ENCODE measurements around the gene LCOR. TPM values are rescaled to one million over a fixed set of nuclear protein-coding genes. Genes with fewer than 3 reads are reported as not detected.
A peak's percentile ranks its signal among the peaks of the same experiment; 100 is the strongest.
"Not testable (repeated sequence)": the region's sequence is repeated elsewhere in the genome, so short reads cannot be mapped to it uniquely, and the experiment has no call there.

LCOR gene
- total RNA-seq, 1 donor from 2014 or later: 11.3 TPM

DNA sequence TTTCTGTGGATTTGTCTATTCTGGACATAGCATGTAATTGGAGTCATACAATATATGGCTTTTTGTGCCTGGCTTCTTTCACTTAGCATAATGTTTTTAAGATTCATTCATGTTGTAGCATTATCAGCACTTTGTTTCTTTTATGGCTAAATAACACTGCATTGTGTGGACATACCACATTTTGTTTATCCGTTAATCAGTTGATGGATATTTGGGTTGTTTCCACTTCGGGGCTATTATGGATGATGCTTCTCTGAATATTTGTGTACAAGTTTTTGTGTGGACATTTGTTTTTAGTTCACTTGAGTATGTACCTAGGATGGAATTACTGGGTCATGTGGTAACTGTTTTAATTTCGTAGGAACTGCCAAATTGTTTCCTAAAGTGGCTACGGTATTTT lies 6.4 kb downstream of the LCOR start:
- DNase-seq (ENCODE audit: low read depth in 2 of 2): no peak

DNA sequence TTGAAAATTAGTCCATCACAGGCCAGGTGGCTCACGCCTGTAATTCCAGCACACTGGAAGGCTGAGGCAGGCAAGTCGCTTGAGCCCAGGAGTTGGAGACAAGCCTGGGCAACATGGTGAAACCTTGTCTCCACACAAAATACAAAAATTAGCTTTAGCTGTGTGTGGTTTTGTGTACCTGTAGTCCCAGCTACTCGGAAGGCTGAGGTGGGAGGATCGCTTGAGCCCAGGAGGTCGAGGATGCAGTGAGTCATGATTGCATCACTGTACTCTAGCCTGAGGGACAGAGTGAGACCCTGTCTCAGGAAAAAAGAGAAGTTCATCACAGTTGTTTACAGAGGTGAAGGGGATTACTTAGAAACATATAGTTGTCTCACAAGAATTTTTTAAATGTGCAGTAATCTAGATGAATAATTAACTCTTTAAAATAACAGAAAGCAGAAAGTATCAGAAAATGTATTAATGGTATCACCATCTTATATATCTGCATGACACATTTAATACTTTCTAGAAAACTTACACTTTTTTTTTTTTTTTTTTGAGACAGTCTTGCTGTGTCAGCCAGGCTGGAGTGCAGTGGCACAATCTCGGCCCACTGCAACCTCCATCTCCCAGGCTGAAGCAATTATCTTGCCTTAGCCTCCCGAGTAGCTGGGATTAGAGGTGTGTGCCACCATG lies 8.9 kb downstream of the LCOR start:
- DNase-seq (ENCODE audit: low read depth in 2 of 2): peak in 1 of 2 donors; percentile 48

DNA sequence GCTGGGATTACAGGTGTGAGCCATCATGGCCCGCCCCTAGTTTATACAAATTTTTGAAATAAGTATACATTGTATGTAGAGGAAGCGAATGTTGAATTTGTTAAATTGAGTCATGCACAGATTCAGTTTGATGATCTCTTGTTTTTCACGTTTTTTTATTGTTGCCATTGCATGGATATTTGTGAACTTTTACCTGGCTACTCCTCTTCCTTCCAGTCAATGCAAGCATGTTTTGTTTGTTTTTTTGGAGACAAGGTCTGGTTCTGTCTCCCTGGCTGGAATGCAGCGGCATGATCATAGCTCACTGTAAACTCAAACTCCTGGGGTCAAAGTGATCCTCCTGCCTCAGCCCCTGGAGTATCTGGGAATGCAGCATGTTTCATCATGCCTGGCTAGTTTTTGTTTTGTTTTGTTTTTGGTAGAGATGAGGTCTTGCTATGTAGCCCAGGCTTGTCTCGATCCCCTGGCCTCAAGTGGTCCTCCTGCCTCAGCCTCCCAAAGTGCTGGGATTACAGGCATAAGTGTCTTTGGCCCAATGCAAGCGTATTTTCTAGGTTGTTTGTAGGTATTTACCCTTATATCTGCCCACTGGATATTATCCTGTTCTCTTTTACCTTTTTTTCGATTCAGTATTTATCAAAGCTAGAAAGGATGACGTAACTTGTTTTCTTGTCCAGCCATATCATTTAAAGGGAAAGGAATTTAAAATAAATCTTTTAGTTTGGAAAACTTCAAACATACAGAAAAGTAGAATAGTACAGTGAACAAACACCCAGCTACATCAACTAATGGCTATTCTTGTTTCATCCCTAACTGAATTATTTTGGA lies 11.0 kb downstream of the LCOR start:
- no peak for DNase-seq (ENCODE audit: low read depth in 2 of 2)

DNA sequence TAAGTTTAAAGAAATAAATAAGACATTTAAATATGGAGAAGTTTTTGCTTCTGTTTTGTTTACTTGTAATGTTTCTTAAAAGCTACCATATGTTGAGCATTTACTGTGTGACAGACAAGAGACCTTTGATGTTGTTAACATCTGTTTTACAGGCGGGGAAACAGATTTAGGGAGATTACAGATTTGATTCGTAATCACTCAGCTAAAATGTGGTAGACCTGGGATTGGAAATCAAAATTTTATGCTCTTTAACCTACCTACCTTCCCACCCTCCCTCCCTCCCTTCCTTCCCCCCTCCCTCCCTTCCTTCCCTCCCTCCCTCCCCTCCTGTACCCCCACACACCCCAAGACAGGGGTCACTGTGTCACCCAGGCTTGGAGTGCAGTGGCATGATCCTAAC lies 11.7 kb downstream of the LCOR start:
- DNase-seq (ENCODE audit: low read depth in 2 of 2): no peak

DNA sequence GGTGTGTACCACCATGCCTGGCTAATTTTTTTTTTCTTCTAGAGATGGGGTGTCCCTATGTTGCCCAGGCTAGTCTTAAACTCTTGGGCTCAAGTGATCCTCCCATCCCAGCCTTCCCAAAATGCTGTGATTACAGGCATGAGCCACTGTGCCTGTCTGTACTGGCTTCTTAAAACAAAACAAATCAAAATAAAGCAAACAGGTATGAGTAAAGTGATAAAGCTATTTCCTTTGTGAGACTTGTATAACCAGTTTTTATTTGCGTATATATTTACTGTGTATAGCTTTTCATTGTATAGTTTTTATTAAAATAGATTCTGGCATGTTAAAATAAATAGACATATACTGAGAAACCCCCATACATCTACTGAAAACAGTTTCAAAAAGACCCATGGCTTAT lies 14.3 kb downstream of the LCOR start:
- DNase-seq (ENCODE audit: low read depth in 2 of 2): no peak

DNA sequence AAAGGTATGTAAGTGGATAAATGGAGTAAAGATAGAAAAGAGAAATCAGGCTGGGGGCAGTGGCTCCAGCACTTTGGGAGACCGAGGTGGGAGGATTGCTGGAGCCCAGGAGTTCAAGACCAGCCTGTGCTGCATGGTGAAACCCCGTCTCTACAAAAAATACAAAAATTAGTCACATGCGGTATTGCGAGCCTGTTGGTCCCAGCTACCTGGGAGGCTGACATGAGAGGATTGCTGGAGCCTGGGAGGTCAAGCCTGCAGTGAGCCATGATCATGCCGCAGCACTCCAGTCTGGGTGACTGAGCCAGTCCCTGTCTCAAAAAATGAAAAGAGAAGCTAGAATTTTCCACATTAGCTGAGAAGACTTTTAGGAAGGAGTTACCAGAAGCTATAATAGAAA lies 14.8 kb downstream of the LCOR start:
- no peak for DNase-seq (ENCODE audit: low read depth in 2 of 2)

DNA sequence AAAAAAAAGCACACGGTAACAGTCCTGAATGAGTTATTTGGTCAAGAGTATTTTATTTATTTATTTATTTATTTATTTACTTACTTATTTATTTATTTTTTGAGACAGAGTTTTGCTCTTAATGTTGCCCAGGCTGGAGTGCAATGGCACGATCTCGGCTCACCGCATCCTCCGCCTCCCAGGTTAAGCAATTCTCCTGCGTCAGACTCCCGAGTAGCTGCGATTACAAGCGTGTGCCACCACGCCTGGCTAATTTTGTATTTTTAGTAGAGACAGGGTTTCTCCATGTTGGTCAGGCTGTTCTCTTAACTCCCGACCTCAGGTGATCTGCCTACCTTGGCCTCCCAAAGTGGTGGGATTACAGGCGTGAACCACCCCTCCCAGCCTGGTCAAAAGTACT lies 15.3 kb downstream of the LCOR start:
- DNase-seq (ENCODE audit: low read depth in 2 of 2): not testable (repeated sequence)

DNA sequence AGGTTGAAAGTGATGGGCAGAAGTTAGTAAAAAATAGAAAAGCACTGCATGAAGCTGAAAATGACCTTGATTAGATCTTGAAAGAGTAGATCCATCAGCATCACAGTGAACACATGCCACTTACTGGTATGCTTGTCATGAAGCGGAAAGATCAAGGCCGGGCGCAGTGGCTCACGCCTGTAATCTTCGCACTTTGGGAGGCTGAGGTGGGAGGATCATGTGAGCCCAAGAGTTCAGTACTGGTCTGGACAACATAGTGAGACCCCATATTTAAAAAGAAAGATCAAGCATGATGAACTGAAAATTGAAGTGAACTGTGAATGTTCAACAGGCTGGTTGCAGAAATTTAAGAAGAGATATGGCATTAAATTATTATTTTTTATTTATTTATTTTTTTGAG lies 18.0 kb downstream of the LCOR start:
- DNase-seq (ENCODE audit: low read depth in 2 of 2): no peak

DNA sequence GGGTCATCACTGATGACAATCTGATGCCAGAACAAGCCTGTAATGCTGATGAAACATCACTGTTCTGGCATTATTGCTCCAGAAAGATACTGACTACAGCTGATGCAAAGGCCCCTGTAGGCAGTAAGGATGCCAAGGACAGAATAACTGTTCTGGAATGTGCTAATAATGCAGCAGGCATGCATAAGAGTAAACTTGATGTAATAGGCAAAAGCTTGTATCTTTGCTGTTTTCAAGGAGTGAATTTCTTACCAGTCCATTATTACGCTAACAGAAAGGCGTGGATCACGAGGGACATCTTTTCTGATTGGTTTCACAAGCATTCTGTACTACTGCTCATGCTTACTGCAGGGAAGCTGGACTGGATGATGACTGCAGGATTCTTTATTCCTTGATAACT lies 18.7 kb downstream of the LCOR start:
- DNase-seq (ENCODE audit: low read depth in 2 of 2): peak in 1 of 2 donors; percentile 35

DNA sequence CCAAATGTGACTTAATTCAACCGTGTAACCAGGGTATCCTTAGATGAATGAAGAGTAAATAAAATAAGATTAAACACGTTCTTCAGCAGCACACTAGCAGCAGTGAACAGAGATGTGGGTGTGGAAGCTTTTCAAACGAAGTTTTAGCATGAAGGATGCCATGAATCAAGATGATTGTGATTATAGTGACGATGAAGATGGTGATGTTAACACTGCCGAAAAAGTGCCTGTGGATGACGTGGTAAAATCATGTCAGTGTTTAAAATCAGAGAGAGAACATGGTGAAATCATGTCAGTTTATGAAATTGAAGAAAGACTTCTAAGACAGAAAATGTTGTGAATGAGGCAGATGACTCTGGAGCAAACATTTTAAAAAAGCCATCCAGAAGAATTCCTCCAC lies 19.2 kb downstream of the LCOR start:
- DNase-seq (ENCODE audit: low read depth in 2 of 2): no peak

DNA sequence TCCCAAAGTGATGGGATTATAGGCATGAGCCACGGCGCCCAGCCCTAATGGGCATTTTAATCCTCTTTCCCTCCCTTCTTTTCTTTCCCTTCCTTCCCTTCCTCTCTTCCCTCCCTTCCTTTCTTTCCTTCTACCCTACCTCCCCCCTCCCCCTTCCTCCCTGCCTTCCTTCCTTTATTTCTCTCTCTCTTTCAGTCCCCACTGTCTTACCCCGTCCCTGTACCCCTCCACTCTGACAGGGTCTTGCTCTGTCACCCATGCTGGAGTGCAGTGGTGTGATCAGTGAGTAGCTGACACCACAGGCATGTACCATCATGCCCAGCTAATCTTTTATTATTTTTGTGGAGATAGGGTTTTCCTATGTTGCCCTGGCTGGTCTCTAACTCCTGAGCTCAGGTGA lies 24.2 kb downstream of the LCOR start:
- no peak for DNase-seq (ENCODE audit: low read depth in 2 of 2)

DNA sequence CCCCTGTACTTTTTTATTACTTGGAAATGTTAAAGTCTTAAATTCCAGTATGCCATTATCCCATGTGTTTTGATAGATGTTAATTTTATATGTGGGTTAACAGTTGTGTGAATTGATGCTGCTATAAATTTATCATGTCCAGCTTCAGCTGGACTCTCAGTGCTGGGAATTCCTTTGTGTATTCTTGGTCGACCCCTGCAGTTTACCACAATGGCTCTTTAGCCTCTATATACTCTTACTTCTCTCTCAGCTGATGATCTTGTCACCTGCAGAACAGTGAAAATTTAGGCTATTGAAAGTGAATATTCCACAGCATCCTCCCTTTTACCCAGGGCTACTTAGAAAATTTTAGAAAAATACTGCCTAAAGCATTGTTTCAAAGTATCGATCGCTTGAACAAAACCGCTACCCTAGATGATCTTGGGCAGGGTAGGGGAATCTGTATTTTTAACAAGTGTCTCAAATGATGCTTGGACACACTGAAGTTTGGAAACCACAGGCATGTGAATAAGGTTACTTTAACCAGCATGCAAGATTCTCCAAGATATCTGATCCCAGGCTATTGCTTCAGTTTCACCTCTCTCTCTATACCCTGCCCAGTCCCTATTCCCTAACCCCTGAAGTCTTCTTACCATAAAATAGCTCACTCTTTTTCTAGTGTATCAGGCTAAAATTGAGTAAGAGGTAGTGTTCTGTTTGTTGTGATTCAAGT lies 25.4 kb downstream of the LCOR start:
- no peak for DNase-seq (ENCODE audit: low read depth in 2 of 2)

DNA sequence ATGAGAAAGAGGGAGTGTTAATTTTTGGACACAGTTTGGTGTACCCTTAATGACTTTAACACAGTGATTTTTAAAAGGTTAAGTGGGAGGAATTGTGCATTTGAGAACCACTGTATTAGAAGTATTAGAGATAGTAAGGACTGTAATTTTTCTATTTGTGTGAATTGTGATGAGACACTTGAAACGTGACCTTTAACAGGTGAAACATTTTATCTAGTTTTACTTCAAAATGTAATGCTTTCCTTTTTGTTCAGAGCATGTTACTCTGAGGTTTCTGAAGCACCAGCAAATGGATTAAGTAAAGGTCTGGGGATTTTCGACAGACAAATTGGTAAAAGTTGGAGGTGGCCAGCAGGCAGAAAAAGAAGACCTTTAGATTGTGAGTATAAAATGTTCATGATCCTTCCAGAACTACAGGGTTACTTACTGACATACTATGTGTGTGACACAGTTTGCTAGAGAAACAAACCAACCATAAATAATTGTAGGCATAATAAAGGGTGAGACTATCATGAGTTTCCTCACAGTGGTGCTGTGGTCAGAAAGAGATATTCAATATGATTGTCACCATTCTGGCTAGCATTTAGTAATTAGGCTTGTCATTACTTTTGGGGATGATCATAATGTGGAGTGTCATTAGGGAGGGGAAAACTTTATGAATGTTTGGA lies 26.1 kb downstream of the LCOR start:
- no peak for DNase-seq (ENCODE audit: low read depth in 2 of 2)

DNA sequence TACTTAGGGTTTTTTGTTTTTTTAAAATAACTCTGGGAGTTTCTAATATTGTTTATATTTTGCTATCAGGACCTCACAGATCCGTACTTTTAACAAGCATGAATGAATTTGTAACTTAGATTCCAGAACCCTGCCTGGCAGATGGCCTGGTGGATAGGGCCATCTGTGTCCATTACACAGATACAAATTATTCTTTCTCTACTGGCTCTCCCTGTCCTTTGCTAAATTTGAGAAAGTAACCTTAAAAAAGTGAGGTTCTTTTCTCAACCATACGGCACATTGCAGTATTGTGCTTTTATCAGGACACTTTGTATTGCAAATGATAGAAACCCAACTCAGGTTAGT lies 26.6 kb downstream of the LCOR start:
- no peak for DNase-seq (ENCODE audit: low read depth in 2 of 2)

DNA sequence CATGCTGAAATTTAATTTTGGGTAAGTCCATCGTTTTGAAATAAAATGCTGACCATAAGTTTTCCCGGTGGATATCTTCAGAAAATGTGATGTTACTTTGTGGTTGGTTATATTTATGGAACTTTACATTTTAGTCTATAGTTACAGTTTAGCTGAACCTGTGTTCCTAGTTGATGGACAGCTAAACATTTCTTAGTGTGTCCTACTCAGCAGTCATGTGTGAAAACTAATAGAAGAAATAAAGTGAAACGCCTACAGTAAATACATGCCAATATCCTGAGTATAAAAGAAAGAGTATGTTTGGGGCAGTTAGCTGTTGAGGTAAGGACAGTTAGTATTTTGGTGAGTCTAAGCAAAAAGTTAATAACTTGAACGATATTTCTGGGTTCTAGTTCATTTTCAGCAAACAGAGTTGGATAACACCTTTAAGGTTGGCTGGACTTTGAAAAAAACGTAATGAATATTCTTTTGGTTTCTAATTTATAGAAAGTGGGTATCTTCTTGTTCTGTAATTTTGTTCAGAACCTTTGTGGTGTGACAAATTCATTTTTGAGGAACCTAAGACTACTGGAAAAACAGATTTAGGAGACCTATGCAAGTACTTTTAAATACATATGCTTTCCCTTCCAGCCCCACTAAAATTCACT lies 28.7 kb downstream of the LCOR start:
- no peak for DNase-seq (ENCODE audit: low read depth in 2 of 2)

DNA sequence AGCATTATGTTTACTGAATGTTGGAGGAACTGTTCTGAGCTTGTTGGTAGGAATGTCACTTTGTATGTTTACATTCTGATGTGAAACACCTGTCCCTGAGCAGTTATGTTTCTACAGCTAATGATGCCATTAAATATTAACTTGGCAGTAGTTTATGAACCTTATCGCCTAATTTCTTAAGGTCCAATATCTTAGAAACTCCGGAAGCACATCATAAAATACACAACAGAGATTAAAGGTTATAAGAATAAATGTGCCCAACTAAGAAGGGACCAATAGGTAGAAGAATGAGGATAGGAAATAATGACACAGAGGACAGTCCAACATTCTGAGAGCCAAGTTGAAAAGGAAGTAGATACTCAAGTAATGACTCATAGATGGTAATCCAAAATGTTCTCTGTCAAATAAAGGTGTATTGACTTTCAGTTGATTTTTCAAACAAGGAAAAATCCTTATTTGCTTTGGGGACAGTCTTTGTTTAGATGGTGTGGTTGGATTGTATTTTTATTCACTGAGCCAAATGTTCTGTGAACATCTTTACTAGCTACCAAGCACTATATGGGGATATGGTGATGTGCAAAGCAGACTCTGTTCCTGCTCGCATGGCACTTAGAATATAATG lies 31.9 kb downstream of the LCOR start:
- DNase-seq (ENCODE audit: low read depth in 2 of 2): peak; percentile 28 to 73

DNA sequence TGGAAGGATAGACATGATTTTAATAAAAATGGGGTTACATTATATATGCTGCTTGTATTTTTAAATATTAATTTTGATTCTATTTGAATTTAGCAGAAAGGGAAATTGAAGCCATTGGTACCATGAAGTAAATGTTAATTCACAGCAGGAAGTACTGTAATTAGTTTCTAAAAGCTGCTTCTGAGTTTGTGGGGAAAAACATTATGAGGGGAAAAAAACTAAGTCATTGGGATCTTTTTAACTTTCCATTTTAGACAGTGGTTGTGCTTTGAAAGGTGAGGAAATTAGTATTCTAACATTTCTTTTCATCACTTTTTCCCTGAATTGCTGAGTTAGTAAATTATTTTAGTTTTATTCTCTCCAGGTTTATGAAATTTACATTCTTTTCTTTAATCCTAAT lies 41.0 kb downstream of the LCOR start:
- no peak for DNase-seq (ENCODE audit: low read depth in 2 of 2)

DNA sequence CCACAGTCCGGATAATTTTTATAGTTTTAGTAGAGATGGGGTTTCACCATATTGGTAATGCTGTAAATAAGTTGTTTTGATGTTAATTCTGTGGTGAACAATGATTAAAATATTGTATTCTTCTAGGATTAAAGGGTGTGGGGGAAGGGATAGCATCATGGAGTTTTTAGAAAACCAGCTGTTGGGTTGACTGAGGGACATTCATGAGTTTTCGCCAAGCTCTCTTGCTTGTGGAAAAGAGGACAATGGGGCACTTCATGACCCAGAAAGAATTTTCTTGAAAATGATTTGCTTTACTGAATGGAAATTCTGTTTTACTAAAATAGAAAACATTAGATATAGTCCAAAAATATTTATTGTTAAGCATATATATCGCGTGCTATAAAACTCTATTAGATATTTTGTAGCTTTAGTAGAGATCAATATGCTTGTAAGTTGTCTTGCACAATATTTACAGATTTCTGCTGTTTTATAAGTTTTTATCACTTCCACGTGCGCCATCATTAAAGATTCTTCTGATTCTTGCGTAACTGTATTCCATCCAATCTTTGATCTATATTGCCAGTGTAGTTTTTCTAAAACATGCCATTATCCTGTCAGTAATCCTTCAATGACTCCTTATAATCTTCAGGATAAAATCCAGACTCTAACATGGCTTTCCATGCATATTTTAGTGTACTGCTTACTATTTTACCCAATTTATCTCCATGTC lies 41.8 kb downstream of the LCOR start:
- DNase-seq (ENCODE audit: low read depth in 2 of 2): no peak

DNA sequence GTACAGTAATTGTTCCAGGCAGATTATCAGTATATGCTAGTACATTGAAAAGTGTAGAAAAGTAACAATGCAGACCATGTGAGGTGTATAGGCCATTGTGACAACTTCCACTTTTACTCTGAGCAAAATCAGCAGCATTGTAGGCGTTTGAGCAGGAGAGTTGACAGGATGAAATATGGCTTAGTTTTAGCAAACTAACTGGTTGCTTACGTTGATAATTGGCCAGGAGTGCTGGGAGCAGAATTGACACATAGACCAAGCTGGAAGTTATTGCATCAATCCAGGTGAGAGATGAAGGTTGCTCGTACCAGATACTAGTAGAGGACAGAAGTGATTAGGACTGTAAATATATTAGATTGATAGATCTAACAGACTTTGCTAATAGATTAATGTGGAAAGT lies 46.0 kb downstream of the LCOR start:
- peak in 1 of 2 donors; percentile 20 for DNase-seq (ENCODE audit: low read depth in 2 of 2)

DNA sequence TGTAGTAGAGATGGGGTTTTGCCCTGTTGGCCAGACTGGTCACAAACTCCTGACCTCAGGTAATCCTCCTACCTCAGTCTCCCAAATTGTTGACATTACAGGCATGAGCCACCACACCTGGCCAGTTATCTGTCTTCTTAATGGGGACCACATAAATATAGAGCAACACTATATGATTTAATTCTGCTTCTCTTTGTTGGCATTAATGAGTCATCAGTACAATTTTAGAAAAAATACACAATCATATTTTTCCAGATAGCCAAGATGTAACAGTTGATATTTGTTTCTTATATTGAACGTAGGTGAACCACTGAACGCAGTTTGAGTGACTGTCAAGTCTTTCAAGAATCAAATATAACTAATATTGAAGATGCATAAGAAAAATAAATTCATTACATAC lies 48.5 kb downstream of the LCOR start:
- DNase-seq (ENCODE audit: low read depth in 2 of 2): no peak
